Stimulated activated CD4-positive, alpha-beta T cell treated with anti-CD3 and anti-CD28 coated beads, Interleukin-4, amount 100 ng/mL, for 48 hours (primary cell): Measurements from ENCODE around the gene MLXIPL.

ENCODE experiments used
- DNase-seq, 2 donors: peaks; one replicate each; pipeline ENCODE4 v3.0.0-alpha.2; 2020; ENCODE audit warnings: low read depth in 2 of 2

Gene MLXIPL

GRCh38 chr7:73549176-73549575, 75.1 kb downstream of the MLXIPL start:
- DNase-seq = no peak

- no peak for DNase-seq
Measured at GRCh38 chr7:73547841-73548240, 76.5 kb downstream of the MLXIPL start.

- no peak for DNase-seq
Measured at GRCh38 chr7:73544678-73545077, 79.6 kb downstream of the MLXIPL start.
